ENCODE results near the gene PTGR3. TPM values are rescaled to one million over a fixed set of nuclear protein-coding genes. Genes with fewer than 3 reads are reported as not detected.

The PTGR3 gene
- total and polyA plus RNA-seq, 12 donors, result 8.8 to 40.2 (median 19.3) TPM

DNA sequence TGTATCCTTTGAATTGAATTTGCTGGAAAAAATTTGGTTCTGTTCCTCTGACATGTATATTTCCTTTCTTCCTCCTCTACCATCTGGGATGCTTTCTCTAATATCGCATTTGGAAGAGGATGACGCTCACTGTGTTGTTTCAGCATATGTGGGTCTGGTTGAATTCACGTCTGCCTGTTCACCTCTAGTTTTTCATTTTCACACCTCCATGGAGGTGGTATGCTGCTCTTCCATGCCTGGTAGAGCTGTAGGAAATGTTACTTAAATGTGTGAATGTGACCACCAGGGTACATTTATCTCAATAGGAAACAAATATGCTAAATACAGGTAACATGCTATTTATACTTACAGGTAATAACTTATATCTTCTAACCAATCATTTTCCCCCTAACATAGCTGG lies 46.2 kb upstream of the PTGR3 start:
- Histone ChIP-seq H3K4me3 (no peak overlapping the region), H3K27ac (peak overlapping the region in 2 of 5 donors; percentile 12 to 24), H3K27me3 (no peaks in the 10 kb centered on the region), H3K4me1 (replicated peaks in 1 of 2) (peaks cover 18 to 69% of the 10 kb centered on the region in 2 donors), H3K36me3 (replicated peaks in 1 of 2) (no peaks in the 10 kb centered on the region), H3K9me3 (replicated peaks in 1 of 3) (no peaks in the 10 kb centered on the region)
- intact Hi-C loops (cut with DNase I), result no loop called here
- 87 to 95% (median 93%) methylated on average over 3 of the region's 3 CpGs for whole genome bisulfite sequencing, 4 donors
- no peak for TF ChIP-seq POLR2A (IDR thresholded peaks at IDR 0.05)
- TF ChIP-seq, protein P1, sequence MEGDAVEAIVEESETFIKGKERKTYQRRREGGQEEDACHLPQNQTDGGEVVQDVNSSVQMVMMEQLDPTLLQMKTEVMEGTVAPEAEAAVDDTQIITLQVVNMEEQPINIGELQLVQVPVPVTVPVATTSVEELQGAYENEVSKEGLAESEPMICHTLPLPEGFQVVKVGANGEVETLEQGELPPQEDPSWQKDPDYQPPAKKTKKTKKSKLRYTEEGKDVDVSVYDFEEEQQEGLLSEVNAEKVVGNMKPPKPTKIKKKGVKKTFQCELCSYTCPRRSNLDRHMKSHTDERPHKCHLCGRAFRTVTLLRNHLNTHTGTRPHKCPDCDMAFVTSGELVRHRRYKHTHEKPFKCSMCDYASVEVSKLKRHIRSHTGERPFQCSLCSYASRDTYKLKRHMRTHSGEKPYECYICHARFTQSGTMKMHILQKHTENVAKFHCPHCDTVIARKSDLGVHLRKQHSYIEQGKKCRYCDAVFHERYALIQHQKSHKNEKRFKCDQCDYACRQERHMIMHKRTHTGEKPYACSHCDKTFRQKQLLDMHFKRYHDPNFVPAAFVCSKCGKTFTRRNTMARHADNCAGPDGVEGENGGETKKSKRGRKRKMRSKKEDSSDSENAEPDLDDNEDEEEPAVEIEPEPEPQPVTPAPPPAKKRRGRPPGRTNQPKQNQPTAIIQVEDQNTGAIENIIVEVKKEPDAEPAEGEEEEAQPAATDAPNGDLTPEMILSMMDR (IDR thresholded peaks at IDR 0.05), result no peak
- no peak for DNase-seq

DNA sequence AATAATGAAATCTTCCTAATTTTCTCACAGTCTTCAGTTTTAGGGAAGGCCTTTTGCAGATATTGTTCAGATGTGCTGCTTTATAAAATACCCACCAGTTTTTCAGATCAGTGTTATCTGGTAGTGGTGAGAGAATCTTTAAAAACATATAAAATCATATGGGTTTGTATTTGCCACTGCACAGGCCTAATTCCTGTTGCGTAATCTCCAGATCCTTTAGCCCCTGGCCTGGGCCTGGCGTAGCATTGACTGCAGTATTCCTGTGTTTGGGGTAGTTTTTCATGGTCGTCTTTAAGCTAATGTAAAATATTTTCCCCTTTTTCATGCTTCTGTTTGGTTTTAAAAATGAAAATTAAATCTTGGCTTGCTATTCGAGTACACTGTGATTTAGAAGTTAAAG lies 44.8 kb upstream of the PTGR3 start:
- H3K36me3 ChIP-seq (replicated peaks in 1 of 2), result no peaks in the 10 kb centered on the region

DNA sequence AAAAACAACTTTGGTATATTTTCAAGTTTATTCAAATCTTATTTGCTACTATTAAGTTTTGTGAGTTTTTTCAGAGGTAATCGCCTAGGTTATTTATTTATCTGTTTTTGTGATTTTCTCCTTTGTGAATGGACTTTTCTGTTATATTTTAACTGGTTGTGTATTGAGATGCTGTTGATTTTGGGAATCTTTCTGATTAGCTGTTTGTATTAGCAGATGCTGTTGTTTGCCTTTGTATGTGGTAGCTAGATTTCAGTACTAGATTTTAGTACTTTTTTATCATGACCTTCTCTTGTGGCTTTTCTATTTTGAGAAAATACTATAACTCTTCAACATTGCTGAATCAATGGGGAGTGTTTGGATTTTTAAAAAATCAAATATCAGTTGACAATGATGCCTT lies 44.1 kb upstream of the PTGR3 start:
- H3K9me3 ChIP-seq (replicated peaks in 1 of 3), result no peaks in the 10 kb centered on the region
- H3K4me3 ChIP-seq, result peak overlapping the region in 1 of 4 donors; percentile 13
- 83 to 98% (median 87%) methylated on average over 1 of the region's 1 CpG for WGBS, 4 donors
- peaks cover 22 to 78% of the 10 kb centered on the region in 2 donors for H3K4me1 ChIP-seq (replicated peaks in 1 of 2)
- no peaks in the 10 kb centered on the region for H3K27me3 ChIP-seq
- TF ChIP-seq, protein P1 (IDR thresholded peaks at IDR 0.05), result no peak
- no peak for TF ChIP-seq POLR2A (IDR thresholded peaks at IDR 0.05)
- intact Hi-C loops (cut with DNase I), result no loop called here
- H3K27ac ChIP-seq, result peak overlapping the region in 2 of 5 donors; percentile 58 to 60
- DNase-seq, result no peak
- no peaks in the 10 kb centered on the region for H3K36me3 ChIP-seq (replicated peaks in 1 of 2)

More for the DNA sequence above, 44.8 kb upstream of the PTGR3 start:
- 44 to 67% (median 53%) methylated on average over 4 of the region's 4 CpGs for WGBS, 4 donors
- Histone ChIP-seq H3K4me3 (peak overlapping the region in 1 of 4 donors; percentile 13), H3K27me3 (no peaks in the 10 kb centered on the region), H3K27ac (peak overlapping the region in 3 of 5 donors; percentile 21 to 60 (median 58)), H3K4me1 (replicated peaks in 1 of 2) (peaks cover 18 to 71% of the 10 kb centered on the region in 2 donors), H3K9me3 (replicated peaks in 1 of 3) (no peaks in the 10 kb centered on the region)
- no peak for TF ChIP-seq POLR2A (IDR thresholded peaks at IDR 0.05)
- TF ChIP-seq, protein P1 (IDR thresholded peaks at IDR 0.05), result no peak
- intact Hi-C loops (cut with DNase I), result no loop called here
- DNase-seq, result no peak

DNA sequence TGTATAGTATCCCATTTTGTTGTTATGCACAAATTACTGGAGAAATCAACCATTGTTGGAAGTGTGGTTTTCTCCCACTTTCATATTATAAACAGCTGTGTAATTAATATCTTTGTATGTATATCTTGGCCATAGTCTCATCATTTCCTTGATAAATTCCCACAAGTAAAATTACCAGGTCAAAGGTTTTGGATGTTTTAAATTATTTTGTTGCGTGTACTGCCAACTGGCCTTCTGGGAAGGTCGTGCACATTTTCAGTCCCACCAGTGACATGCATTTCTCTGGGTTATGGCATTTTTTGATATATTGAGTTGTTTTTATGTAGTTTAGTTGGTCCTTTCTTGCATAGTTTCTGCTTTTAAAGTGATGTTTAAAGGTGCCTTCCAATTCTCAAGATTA lies 43.2 kb upstream of the PTGR3 start:
- Histone ChIP-seq H3K27me3 (no peaks in the 10 kb centered on the region), H3K4me3 (no peak overlapping the region), H3K9me3 (replicated peaks in 1 of 3) (no peaks in the 10 kb centered on the region), H3K36me3 (replicated peaks in 1 of 2) (no peaks in the 10 kb centered on the region), H3K27ac (peak overlapping the region in 2 of 5 donors; percentile 14 to 22), H3K4me1 (replicated peaks in 1 of 2) (peaks cover 24 to 79% of the 10 kb centered on the region in 2 donors)
- 25 to 38% (median 30%) methylated on average over 2 of the region's 2 CpGs for WGBS, 4 donors
- DNase-seq, result no peak
- no peak for TF ChIP-seq POLR2A (IDR thresholded peaks at IDR 0.05)
- TF ChIP-seq, protein P1 (IDR thresholded peaks at IDR 0.05), result no peak
- intact Hi-C loops (cut with DNase I), result no loop called here
